ENCODE results near the gene RNU5D-1. TPM values are rescaled to one million over a fixed set of nuclear protein-coding genes. Genes with fewer than 3 reads are reported as not detected.
"Not testable (repeated sequence)": the region's sequence is repeated elsewhere in the genome, so short reads cannot be mapped to it uniquely, and the experiment has no call there.

RNU5D-1 gene
- total and polyA plus RNA-seq, 8 donors: not detected

DNA sequence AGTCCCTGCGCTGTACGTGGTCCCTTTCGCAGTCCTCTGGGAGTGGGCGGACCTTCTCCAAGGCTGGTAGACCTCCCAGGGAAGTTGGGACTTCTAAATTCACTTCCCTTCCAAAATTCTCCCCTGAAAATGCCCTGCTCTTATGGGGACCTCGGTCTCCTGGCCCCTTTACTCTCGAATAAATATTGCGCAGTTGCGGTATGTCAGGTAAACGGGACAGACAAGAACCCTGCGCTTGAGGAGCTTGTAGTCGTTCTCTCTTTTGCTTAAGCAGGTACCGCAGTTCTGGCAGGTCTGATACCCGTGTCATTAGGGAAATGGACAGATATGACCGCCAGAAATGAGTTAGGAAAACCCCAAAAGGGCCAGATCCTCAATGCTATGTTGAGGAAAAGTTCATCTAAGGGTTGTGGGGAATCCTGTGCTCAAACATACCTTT lies 9.2 kb upstream of the RNU5D-1 start:
- ATAC-seq (peak in 1 of 4 donors; percentile 5), DNase-seq (no peak), FAIRE-seq (no peak)
- Histone ChIP-seq H3K36me3 (no peaks in the 10 kb centered on the region), H3K4me3 (peak overlapping the region in 2 of 4 donors; percentile 48 to 53), H3K9me3 (no peaks in the 10 kb centered on the region), H3K27ac (no peak overlapping the region), H3K4me1 (peaks cover 0 to 8% (median 5%) of the 10 kb centered on the region in 3 donors), H3K27me3 (no peaks in the 10 kb centered on the region)
- 3 to 4% methylated on average over 14 of the region's 14 CpGs for WGBS, 2 donors
- TF ChIP-seq, protein P1, sequence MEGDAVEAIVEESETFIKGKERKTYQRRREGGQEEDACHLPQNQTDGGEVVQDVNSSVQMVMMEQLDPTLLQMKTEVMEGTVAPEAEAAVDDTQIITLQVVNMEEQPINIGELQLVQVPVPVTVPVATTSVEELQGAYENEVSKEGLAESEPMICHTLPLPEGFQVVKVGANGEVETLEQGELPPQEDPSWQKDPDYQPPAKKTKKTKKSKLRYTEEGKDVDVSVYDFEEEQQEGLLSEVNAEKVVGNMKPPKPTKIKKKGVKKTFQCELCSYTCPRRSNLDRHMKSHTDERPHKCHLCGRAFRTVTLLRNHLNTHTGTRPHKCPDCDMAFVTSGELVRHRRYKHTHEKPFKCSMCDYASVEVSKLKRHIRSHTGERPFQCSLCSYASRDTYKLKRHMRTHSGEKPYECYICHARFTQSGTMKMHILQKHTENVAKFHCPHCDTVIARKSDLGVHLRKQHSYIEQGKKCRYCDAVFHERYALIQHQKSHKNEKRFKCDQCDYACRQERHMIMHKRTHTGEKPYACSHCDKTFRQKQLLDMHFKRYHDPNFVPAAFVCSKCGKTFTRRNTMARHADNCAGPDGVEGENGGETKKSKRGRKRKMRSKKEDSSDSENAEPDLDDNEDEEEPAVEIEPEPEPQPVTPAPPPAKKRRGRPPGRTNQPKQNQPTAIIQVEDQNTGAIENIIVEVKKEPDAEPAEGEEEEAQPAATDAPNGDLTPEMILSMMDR (IDR thresholded peaks at IDR 0.05): no peak
- intact Hi-C loops (cut with DNase I): no loop called here

DNA sequence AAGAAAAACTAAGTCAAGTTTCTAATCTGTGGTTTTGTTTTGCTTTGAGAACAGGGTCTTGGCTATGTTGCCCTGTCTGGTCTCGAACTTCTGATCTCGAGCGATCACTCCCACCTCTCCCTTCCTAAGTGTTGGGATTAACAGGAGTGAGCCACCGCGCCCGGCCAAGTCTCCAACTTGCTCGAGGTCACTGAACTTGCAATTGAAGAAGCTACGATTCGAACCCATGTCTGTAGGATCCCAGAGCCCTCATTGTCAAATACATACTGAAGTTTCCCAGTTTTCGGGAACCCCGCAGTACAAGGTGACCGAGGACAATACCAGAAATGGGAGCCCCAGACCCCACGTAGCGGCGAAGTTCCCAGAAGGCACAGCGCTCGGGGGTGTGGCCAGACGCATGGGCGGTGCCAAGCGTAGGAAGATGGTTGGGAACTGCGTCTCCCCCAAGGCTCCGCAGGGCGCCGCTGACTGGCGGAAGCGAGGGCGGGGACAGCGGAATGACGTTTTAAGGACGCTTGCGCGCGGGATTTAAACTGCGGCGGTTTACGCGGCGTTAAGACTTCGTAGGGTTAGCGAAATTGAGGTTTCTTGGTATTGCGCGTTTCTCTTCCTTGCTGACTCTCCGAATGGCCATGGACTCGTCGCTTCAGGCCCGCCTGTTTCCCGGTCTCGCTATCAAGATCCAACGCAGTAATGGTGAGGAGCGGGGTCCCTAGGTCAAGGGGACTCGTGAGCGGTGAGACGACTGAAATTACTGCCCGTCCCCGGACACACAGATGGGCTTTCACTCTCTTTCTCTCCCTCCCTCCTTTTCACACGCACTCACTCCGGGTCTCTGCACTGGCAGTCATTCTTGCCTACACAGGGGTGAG lies 8.6 kb upstream of the RNU5D-1 start, which contains the start of gene KIF2C:
Gene KIF2C (plus strand): TSS at position 531 of the 872 bp plus-strand sequence. CDS start 96 bp downstream, at position 627.
- peak; percentile 95 to 98 (median 96) for DNase-seq
- FAIRE-seq: peak; percentile 90

DNA sequence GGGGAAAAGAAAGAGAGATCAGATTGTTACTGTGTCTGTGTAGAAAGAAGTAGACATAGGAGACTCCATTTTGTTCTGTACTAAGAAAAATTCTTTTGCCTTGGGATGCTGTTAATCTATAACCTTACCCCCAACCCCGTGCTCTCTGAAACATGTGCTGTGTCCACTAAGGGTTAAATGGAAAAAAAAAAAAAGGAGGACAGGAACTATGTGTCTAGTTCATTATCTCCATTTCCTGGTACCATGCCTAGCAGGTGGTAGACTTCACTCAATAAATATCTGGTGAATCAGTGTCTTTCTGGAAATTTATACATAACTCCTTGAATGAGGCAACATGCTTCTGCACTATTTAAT lies 8.0 kb upstream of the RNU5D-1 start:
- H3K9me3 ChIP-seq; intact Hi-C loops (cut with DNase I); H3K4me1 ChIP-seq; DNase-seq; FAIRE-seq; H3K36me3 ChIP-seq; H3K27me3 ChIP-seq: not testable (repeated sequence)
- WGBS, 2 donors: 5 to 18% methylated on average over 1 of the region's 1 CpG
- H3K27ac ChIP-seq: peak overlapping the region; percentile 63 to 91 (median 76)
- peak in 1 of 4 donors; percentile 2 for ATAC-seq
- peak overlapping the region in 3 of 4 donors; percentile 26 to 53 (median 48) for H3K4me3 ChIP-seq

More for the DNA sequence above, 8.6 kb upstream of the RNU5D-1 start, which contains the start of gene KIF2C:
- TF ChIP-seq, protein P1 (IDR thresholded peaks at IDR 0.05): no peak
- peak within 1 kb of the TSS; percentile 63 to 91 (median 76) for H3K27ac ChIP-seq
- peak within 1 kb of the TSS; percentile 26 to 53 (median 38) for H3K4me3 ChIP-seq
- intact Hi-C loops (cut with DNase I): no loop called here
- H3K36me3 ChIP-seq: no peaks in the 10 kb centered on the region
- peak; percentile 100 for ATAC-seq
- WGBS, 2 donors: 1% methylated on average over 56 to 57 of the region's 57 CpGs
- no peaks in the 10 kb centered on the region for H3K27me3 ChIP-seq
- H3K9me3 ChIP-seq: no peaks in the 10 kb centered on the region
- peaks cover 0 to 8% (median 5%) of the 10 kb centered on the region in 3 donors for H3K4me1 ChIP-seq

DNA sequence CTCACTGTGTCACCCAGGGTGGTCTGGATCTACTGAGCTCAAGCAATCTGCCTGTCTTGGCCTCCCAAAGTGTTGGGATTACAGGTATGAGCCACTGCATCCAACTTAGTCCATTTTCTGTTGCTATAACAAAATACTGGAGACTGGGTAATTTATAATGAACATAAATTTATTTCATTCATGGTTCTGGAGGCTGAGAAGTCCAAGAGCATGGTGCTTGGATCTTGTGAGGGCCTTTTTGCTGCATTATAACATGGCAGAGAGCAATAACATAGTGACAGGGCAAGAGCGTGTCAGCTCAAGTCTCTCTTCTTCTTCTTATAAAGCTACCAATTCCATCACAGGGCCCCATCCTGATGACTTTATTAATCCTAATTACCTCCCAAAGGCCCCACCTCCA lies 5.0 kb upstream of the RNU5D-1 start:
- no peaks in the 10 kb centered on the region for H3K36me3 ChIP-seq
- no peaks in the 10 kb centered on the region for H3K9me3 ChIP-seq
- H3K4me3 ChIP-seq: no peak overlapping the region
- peaks cover 0 to 8% (median 5%) of the 10 kb centered on the region in 3 donors for H3K4me1 ChIP-seq
- FAIRE-seq: no peak
- H3K27ac ChIP-seq: no peak overlapping the region
- no peak for DNase-seq
- ATAC-seq: no peak
- H3K27me3 ChIP-seq: no peaks in the 10 kb centered on the region
- intact Hi-C loops (cut with DNase I): no loop called here
- TF ChIP-seq, protein P1 (IDR thresholded peaks at IDR 0.05): no peak
- WGBS, 2 donors: 89 to 98% methylated on average over 1 of the region's 1 CpG

DNA sequence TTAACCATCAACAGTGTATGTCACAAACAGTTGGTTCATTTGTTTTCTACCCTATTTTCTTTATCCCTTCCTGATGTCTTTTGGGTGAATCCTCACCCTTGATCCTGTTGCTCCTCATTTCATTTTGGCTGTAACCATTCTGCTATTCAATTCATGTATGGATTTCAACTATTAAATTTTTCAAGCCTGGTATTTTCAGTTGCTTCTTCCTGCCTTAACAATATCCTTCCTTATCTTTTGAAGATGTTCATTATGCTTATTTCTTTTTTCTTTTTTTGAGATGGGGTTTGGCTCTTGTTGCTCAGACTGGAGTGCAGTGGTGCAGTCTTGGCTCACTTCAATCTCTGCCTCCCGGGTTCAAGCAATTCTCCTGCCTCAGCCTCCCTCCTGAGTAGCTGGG lies 2.8 kb upstream of the RNU5D-1 start:
- ATAC-seq: no peak

More for the DNA sequence above, 2.8 kb upstream of the RNU5D-1 start:
- FAIRE-seq: no peak
- no peaks in the 10 kb centered on the region for H3K36me3 ChIP-seq
- intact Hi-C loops (cut with DNase I): no loop called here
- H3K4me3 ChIP-seq: no peak overlapping the region
- WGBS, 2 donors: 43 to 65% methylated on average over 1 of the region's 1 CpG
- H3K27ac ChIP-seq: no peak overlapping the region
- peaks cover 0 to 7% (median 7%) of the 10 kb centered on the region in 3 donors for H3K4me1 ChIP-seq
- DNase-seq: no peak
- H3K27me3 ChIP-seq: no peaks in the 10 kb centered on the region
- TF ChIP-seq, protein P1 (IDR thresholded peaks at IDR 0.05): no peak
- H3K9me3 ChIP-seq: no peaks in the 10 kb centered on the region
